T1000 (cell line): ENCODE data around the gene MRPS7.
"Not testable (repeated sequence)": the region's sequence is repeated elsewhere in the genome, so short reads cannot be mapped to it uniquely, and the experiment has no call there.

Source experiments
- DNase-seq: peaks from one replicate; lab custom pipeline; 2025; ENCODE audit warnings: mixed read lengths; lab: John Stamatoyannopoulos, UW

Gene MRPS7

DNA sequence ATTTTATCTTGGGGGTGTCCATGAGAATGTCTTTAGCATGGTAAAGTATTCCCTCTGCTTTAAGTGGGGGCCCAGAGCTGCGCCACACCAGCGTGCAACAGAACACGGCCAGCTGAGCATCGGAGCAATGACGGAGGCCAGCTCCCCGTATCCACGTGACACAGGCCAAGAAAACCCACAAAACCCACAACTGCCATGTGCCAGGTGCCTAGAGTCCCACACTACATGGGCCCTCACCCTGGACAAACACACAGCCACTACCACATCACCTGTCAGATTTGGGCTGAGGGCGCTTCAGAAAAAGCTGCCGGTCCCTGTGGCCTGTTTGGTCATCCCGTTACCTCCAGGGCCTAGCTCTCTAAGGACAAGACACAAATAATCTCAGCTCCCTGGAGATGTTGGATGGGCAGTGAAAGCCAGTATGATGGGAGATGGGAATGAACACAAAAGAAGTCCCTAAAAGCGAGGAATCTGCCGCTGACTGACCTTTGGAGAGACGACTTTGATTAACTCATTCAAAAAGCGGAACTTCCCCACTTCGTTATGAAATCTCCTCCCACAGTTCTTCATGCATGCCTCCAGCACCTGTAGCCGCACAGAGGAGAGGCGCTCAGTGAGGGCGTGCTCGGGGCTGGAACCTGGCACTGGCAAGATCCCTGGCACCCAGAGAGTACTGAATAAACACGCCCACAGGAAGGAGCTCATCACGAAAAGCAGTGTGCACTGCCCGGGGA is 17.4 kb upstream of the MRPS7 start:
- DNase-seq, result no peak

DNA sequence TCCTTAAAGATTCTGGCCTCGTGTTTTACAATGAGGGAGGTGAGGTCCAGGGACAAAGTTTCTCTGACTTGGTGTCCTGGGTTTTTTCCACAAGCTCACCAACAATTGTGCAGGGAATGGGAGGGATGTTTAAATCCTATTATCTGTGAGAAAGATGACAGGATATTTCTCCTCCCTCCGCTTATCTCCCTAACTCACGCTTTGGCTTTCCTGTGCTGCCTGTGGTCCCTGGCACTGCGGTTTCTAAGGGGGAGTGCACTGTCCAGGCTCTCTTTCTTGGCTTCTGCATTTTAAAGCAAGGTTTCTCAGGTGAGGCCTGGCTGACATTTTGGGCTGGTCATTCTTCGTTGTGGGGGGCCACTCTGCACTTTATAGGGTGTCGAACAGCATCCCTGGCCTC is 16.7 kb upstream of the MRPS7 start:
- no peak for DNase-seq

DNA sequence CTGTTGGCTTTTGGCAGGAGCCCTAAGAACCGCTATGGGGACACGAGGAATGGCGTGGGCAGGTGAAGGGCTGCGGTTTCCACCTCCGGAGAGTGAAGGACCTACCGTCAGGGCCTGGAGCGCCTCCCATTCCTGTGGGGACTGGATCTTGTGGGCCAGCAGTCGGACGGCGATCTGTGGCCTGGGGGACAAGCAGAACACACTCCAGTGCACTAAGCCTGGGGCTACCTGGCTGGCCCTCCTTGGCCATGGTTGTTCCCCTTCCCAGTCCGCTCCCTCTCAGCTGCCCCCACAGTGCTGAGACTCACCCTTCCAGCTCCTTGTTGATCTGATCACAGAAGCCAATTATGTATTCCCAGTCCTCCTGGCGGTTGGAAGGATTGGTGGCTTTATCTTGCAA is 15.3 kb upstream of the MRPS7 start:
- DNase-seq, result no peak

DNA sequence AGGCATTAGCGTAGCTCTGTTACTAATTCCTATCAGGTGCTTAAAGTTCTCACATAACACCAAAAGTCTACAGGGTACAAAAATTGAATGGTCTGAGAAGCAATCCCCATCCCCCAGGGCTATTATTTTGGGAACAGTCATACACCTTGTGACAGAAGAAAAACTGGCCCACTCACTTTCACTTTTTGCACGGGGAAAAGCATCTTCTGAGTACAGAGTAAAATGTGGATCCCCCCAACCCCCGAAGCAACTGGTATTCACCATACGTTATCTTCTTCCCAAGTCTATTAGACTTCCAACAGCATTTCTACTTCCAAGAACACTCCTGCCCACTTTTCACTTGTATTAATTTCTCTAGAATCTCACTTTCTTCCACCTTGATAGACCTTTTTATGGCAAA is 12.1 kb upstream of the MRPS7 start:
- no peak for DNase-seq

- DNase-seq, result no peak
Observed at GRCh38 chr17:75250009-75250471, 11.6 kb upstream of the MRPS7 start.

DNA sequence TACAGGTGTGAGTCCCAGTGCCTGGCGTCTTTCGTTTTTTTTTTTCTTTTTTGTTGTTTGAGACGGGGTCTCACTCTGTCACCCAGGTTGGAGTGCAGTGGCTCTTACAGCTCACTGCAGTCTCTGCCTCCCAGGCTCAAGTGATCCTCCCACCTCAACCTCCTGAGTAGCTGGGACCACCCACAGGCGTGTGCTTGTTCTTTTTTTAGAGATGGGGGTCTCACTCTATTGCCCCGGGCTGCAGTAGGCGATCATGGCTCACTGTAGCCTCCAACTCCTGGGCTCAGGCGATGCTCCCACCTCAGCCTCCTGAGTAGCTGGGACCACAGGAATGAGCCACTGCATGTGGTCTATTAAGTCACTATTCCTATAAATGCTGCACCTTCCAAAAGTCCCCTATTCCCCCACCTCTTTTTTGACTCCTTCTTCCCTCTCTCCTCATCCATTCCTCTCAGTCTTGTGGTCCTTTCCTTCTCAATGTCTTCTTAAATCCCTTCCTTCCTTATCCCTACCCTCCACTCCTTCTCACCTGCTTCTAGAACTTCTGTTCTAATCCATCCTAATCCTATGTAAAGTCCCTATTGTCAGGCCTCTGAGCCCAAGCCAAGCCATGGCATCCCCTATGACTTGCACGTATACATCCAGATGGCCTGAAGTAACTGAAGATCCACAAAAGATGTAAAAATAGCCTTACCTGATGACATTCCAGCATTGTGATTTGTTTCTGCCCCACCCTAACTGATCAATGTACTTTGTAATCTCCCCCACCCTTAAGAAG is 9.5 kb upstream of the MRPS7 start:
- no peak for DNase-seq

- DNase-seq, result not testable (repeated sequence)
Observed at GRCh38 chr17:75255954-75256698, 5.6 kb upstream of the MRPS7 start.

DNA sequence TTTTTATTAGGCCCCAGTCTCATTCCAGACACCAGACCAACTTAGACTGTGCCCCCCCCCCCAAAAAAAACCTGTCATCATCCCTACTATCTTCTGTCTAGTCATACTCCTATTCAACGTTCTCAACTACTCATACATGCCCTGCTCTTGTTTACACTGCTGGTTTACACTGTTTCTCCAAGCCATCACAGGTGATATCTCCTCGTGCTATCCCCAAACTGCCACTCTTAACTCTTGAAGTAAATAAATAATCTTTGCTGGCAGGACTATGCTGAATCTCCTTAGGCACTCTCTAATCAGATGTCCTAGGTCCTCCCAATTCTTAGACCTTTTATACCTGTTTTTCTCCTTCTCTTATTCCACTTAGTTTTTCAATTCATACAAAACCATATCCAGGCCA is 4.5 kb upstream of the MRPS7 start:
- DNase-seq, result not testable (repeated sequence)

GRCh38 chr17:75260641-75261335 is 891 bp upstream of the MRPS7 start:
- DNase-seq, result no peak

GRCh38 chr17:75262112-75262606 is 480 bp downstream of the MRPS7 start:
- DNase-seq, result no peak

DNA sequence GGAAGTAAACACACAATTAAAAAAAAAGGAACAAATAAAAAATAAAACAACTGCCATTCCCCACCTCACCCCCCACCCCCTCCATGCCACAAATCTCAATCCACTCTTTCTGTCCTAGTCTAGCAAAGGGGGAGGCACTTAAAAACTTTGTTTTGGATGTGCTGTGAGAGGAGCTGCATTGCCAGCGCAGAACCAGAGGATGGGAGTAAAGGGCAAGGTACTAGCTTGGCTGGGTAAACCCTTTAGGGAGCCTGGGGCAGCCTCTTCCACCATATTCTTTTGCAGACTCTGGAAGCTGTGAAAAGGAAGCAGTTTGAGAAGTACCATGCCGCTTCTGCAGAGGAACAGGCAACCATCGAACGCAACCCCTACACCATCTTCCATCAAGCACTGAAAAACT is 1.4 kb downstream of the MRPS7 start:
- no peak for DNase-seq

- no peak for DNase-seq
Observed at GRCh38 chr17:75265614-75266315, 4.1 kb downstream of the MRPS7 start.

DNA sequence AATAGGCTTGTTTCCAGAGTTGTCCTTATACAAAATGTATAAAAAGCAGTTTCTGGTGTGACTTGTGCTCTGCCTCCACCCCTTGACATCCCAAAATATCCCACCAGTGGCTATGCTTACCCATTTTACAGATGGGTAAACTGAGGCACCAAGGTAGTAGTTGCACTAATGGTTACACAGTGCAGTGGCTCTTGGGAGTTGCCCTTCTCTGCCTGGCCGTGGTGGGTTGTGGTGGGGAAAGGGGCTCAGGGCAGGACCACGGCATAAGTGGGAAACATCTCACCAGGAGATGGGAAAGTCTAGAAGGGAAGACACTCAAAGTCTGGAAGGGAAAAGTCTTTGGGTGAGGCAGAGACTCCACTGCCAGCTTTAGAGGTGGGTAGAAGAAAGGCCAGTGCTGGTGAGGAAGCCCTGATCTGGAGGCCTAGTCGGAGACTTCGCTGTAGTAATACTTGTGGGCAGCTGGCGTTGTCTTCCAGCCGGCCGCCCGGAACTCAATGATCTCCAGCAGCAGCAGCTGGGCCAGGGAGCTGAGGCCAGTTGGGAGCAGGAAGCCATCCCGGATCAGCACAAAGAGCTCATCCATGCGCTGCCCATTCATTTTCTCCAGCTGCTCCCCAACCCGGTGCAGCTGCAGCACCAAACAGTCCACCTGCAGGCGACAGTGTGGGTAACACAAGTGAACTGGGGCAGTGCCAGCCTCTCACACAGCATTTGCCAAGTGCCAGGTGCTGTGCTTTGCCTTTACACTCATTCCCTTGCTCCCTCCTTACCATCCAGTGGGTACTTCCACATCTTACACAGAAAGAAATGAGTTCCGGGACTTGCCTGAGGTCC is 4.9 kb downstream of the MRPS7 start:
- DNase-seq, result no peak

- DNase-seq, result no peak
Observed at GRCh38 chr17:75267153-75267410, 5.4 kb downstream of the MRPS7 start.

GRCh38 chr17:75267411-75268232 is 5.9 kb downstream of the MRPS7 start:
- DNase-seq, result no peak

GRCh38 chr17:75269844-75270217 is 8.2 kb downstream of the MRPS7 start:
- DNase-seq, result no peak

DNA sequence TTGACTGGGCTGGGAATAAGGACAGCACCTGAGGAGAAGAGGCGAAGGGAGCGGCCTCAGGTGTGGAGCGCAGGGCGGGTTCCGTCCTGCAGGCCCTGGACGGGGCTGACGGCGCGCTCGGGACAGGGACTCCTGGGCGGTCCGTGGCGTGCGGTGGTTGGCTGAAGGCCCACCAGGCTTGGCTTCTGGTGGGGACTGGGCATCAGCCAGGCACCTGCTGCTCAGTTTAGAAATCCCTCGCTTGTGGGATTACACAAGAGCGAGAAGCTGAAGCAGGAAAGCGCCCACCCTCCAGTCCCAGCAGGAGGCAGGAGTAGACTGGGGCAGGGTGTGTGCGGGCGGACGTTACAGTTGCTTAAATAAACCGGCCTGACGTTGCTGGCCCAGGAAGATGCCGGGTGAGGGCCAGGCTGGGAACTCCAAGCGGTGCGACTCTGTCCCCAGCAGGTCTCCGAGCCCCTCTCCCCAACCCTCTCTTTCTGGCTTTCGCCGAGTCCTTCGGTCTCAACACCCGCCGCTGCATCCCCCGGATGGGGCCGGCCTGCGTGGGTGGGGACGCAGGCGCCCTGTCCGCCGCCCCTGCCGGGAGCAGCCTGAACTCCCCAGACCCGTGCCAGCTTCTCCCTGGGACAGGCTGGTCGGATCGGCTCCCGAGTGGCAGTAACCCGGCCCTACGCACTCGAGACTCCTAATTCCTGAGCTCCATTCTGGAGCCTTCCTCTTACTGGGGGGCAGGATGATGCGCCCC is 8.7 kb downstream of the MRPS7 start:
- peak; percentile 71 for DNase-seq

- no peak for DNase-seq
Observed at GRCh38 chr17:75270966-75271232, 9.2 kb downstream of the MRPS7 start, which contains the start of gene MIF4GD. Gene MIF4GD (minus strand): TSS chr17:75271231. CDS start chr17:75270195, 1,036 bp downstream.
